HG03520 (cell line): ENCODE results near the gene ZIC4.

ENCODE experiments used
- ATAC-seq: cut with Tn5 transposase; IDR thresholded peaks from one replicate; pipeline ENCODE4 v1.9.1; 2021; ENCODE audit warnings: mild to moderate bottlenecking, moderate library complexity; ENCODE audit not compliant: unreplicated experiment

ZIC4 gene

DNA sequence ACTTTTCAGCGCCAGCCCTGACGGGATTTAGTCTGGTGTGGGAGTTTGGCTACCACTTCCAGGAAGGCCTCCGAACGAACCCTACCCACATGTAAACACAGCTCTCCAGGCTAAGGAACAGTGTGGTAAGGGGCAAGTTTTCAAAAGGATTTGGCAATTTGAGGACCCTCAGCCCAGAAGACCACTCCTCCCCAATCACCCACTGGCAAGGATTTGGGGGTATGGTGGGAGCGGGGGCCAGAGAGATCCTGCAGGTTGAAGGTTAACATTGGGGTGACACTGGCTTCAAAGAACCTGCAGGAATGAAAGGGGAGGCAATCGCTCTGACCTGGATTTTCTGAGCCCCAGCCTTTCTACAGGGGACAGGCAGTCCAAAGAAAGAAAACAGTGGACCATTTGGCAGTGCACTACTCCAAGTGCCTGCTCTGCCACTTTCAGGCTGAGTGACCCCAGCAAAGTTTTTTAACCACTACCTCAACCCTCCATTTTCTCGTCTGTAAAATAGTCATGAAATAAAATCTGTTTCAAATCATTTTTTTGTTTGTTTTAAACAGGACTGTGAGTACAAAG lies 34.5 kb downstream of the ZIC4 start:
- no peak for ATAC-seq

DNA sequence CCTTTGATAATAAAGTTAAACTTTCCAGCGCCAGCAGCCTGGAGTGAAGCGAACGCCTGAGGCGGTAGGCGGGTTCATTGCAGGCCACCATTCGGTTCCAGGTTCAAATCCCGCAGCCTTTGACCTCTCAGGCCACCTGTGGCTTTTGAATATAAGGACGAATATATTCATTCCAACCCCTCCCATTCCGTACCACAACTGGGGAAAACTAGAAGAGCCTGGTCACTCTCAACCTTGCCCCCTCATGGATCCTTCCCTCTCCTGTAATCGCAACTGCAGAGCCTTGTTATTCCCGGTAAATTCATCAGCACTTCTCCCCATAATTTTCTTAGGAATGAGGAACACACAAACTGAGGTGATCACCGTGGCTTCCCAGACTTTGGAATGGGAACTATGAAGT lies 35.2 kb downstream of the ZIC4 start:
- no peak for ATAC-seq

DNA sequence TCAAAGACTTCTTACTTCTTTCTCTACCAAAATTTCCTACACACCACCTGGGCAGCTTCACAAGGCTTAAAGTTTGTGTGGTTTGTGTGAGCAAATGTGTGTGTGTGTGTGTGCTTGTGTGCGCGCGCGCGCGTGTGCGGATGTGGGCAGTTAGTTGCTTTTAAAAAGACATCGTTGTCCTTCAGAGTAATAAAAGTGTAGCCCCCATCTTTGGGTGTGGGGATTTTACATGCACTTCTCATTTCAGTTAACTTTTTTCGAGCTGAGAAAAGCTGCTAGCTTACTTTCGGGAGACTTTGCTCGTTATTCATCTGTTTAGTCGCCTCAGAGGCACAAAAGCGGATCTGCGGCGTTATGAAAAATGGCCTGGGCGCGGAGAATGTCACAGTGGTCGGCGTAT lies 36.0 kb downstream of the ZIC4 start:
- no peak for ATAC-seq

DNA sequence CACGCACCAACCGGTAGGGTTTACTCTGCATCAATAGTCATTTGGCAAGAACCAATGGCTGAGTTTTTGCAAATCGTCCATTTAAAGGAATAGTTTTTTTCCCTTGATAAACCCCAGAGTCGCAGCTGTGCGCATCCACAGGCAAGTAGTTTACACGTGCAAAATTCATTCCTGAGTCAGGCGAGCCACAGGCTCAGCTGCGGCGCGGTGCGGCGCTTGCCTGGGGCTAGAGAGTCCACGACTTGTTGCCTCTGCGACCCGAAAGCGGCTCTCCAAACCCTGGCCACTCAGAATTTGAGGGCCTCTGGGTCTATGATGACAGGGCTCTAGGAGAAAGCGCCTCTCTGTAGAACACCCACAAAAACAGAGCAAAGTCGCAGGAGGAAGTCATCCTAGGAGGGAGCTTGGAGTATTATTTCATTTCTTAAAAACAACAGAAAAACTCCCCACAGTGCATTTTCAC lies 36.7 kb downstream of the ZIC4 start:
- no peak for ATAC-seq

DNA sequence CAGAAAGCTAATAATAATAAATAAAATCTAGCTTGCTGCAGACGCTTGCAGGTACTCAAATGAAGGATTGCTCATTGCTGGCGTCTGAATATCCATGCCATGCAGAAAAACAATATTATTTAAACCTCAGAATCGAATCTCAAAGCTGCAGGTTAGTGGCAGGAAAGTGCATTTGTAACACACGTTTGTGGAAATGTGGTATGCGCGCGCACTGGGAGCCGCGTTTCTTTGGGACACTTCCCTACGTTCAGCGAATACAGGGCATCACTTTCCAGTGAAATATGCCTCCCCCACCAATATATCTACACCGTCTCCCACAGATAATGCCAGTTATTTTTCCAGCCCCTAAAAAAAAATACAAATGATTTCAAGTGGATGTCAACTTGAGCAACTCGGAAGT lies 37.1 kb downstream of the ZIC4 start:
- ATAC-seq: no peak

DNA sequence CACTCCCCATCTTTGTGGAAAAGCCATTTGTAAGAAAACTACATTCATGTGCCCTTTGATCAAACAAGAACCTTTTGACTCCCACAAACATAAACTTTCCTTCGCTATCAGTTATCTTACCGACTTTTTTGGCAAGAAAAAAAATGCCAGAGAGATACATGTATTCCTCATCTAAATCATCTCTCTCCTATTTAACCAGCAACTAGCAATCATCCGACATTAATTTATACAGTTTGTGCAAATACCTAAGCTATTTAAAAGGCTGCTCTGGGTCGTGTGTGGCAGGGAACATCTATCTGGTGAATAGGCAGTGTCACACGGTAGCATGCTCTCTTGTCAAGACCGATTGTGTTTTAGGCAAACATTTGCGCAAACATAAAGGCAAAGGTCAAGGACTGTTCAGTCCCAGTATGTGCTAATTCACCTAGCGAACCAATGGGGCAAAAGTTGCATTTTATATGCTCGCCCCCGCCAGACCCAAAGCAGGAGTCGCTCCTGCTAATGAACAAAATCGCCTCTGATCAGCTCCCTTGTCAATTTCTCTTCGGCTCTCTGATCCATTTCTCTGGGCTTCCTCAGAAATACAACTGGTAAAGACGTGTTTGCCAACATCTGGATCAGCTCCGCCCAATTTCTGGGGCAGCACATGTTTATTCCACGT lies 37.7 kb downstream of the ZIC4 start:
- ATAC-seq: no peak

DNA sequence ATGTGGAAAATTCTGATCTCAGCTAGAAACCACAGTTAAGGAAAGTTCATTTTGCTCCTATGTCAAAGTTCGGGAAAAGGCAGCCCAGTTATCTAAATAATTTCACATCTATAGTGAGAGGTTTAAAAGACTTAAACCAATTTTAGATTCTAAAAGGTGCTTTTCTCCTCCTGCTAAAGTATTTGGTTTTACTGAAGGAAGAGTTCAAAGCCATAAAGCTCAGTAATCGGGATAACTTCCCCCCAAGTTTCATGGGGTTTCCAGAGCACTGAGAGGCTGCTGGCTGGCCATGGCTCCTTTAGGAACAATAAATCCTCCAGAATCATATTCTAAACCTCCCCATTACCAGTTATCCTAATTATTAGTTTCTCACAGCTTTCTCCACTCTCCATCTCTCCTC lies 38.2 kb downstream of the ZIC4 start:
- no peak for ATAC-seq

DNA sequence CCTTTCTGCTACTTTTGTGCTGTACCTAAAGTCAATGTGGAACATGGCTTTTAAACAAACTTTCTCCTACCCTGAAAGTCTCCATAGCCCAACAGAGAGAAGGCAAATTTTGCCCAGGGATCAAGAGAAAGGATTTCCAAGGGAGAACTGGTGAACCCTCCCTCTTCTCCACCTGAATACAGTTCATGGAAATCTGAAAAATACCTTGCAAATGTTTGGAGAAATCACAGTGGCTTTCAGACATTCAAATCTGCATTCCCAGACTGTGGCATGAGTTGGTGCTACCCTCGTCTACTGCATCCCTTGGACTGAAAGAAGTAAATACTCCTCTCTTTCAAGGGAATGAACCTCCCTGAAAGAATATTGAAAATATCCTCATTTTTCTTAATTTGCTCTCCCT lies 38.7 kb downstream of the ZIC4 start:
- ATAC-seq: no peak

DNA sequence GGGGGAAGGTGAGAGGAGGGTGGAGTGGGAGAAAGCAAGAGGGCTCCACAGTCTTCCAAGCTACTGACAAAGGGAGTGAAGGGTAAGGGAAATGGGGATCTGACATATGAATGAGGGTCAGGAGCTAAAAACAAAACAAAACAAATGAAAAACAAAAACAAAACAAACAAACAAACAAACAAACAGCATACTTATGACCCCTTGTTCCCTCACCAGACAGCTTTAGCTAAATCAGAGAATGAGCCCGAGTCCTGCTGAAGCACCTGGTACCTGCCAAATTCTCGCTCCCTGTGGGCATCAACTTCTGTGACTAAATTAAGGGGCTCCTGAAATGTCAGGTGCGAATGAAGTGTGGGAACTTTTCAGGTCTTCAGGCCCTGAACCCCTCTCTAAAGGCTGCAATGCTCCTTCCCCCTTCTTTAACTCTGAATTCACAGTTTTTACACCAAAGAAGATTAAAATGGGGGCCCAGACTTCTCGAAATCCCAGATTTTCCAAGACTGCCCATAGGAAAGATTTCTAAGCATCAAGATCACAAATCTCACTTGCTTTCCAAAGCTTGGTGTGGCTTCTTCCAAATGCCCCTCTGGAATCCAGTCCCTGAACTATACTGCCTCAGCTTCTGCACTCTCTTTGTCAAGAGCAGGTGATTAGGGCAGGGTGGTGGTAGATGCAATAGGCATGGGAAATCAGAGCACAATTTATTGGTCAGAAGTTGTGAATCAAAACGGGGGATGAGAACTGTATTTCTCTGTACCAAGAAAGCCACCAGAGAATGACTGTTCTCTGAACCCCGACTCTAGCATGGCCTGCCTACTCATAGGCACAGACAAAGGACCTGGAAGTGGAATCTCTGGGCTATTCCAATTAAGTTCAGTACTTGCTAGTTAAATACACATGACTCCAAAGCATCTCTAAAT lies 40.9 kb downstream of the ZIC4 start:
- no peak for ATAC-seq

DNA sequence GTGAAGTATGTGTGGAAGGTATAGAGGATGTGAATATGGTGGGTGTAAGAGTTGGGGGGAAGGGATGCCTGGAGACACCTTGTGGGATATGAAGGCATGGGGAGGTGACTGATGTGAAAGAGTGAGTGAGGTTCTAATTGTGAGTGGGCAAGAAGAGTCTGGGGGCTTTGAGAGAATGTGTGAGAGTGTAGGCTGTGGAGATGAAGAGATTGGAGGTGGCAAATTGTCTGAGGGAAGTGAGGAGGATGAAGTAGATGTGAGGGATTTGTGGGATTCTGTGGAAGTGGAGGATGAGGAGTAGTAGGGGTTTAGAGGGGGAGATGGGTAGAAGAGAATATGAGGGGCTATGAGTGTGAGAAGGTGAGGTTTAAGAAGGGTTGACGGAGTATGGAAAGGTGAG lies 41.6 kb downstream of the ZIC4 start:
- ATAC-seq: no peak

DNA sequence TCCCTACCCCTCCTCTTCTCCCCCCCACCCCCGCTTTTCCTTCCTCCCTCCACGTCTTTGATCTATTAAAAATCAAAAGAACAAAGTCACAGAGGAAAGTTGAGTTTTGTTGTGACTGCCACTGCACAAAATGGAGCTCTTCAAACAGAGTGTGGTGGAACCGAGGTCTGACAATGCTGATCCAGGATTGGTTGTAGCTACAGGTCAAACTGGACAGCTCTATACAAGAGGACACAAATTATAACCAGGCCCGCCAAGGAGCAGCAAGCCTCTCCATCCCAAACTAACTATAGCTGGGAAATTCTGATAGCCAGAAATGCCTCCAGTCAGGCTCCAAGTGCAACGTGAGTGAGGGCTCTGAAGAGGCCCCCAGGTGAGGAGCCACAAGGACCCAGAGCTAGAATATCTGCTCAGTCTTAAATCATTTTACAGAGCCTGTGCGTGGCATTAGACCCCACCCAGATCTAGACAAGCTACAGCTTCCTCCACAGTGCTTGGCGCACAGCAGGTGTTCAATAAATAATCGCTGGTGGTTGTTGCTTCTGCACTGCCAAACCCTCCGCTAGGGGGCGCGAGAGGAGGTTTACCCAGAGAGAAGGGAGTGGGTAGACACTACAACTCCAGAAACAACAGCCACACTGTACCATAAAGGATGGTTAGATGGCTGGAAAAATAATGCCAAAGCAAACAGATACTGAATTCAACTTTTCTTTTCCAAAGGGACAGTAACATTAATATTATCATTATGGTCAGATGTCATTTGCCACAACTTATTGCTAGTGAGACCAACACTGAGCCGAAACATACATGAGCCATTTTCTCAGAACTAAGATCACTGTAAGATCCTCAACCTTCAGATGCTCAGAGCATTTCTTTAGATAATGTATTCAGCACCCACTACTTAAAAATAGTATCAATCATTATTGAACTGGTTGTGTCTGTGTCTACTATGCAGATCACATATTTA lies 44.6 kb downstream of the ZIC4 start:
- ATAC-seq: peak; percentile 67

DNA sequence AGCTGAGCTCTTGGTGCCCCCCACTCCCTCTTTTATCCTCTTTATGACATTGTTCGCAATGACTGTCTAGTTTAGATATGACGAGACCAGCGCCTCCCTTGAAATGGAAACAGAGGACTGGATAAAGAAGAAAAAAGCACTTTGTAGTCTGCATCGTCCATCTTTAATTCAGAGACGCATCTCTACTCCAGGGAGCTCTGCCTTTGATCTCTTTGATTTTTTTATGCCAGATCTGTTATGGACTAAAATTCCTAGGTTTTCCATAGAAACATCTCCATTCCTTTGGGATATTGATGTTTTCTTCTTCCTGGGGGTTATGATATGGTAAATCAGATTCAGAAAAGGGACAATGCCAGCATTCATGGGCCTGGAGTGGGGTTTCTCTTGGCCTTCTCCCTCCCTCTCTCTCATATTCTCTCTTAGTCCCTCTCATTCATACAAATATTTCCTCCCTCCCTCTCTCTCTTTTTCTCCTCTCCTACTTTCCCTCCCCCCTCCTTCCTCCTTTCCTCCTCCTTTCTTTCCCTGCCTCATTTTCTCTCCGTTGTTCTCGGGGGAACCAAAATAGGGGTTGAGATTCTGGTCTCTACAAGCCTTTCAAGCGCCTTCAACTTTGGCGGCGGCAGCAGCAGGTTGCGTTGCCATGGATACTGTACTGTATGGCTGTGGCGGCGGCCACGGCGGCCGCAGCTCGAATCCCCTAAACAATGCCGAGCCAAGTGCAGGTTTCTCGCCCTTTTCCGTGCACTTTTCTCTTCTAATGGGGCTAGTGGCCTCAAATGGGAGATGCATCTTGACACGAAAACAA lies 45.5 kb downstream of the ZIC4 start:
- peak; percentile 71 for ATAC-seq

DNA sequence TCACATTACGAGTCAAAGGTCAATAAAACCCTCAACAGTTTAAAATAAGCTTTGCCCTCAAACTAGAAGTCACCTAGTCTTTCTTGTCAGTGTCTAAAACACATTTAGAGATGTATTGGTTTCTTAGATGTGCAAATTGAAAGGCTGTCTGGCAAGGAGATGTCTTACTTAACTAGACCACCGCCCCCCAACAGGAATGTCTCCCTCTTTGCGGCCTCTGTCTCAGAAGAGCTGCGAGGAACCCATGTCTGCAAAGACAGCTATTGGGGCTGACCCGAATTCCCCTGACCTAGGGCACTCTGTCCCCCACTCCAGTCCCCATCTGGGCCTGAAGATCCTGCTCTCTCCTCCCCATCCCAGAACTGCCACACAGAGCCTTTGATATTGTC lies 46.3 kb downstream of the ZIC4 start:
- ATAC-seq: no peak

DNA sequence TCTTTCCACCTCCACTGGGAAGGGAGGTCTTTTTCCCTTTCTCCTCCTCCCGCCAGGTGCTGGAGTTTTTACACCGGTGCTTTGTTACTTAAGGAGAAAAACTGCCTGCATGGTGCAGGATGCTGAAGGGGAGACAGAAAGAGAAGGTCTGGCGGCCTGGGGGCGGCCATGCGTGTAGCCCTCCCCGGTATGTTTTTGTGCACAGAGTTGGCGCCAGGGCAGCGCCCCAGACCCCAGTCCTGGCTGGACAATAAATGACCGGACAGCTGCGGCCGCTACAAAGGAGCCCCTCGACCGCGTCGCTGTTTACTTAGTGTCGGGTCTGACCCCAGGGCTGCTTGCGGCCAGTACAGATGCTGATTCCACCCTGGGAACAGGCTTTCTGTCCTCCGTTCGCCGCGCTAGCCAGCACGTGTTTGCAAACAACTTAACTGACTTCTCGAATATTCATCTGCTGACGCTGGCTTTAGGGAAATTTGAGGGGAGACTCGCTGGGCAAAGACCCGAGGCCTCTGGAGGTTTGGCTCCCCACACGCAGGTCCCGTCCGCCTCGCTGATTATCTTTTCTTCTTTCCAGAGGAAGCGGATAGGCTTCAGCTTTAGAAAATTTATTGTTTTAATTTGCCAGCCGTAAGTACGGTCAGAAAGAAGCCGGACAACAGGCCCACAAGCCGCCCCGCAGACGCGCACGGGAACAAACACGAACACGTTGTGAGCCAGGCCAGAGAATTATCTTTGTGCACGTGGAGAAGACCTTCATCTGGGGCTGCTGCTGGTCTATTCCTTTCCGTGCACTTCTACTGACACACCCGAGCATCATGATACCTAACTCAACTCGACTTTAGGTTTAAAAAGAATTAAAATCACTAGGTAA lies 46.9 kb downstream of the ZIC4 start:
- no peak for ATAC-seq

DNA sequence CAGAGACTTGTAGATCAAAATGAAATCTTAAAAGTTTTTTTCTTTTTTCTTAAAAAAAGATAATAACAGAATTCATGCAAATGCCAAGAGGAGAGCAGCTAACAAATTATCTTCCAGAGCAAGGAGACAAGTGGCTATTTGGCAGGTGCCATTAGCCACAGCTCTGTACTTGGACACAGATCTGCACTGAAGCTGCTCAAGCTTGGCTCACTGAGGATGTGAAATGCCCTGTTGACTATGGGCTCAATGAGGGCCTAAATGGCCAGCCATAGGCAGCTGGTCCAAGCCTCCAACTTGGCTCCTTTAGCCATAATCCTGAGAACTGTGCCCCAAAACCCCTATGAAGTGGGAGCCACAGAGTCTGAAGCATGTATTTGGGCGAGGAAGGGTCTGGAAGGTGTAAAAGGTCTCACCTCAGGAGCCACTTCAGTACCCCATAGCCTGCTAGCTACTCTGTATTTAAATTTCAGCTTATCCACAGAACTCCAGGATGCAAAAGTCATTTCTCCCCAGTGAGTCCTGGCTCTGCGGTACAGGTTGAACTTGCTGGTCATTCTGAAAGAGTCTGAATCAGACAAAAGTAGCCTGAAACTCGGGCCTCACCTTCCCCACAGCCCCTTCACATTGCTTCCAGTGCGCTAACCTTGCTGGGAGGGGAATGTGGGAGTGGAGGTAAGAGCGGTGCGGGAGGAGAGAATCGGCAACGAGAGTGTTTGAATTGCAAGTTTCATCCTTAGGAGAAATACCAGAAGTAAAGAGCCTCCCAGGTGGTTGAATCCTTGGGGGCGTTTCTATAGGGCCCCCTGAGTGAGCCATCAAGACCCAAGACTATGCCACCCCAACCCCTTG lies 48.0 kb downstream of the ZIC4 start:
- ATAC-seq: no peak

DNA sequence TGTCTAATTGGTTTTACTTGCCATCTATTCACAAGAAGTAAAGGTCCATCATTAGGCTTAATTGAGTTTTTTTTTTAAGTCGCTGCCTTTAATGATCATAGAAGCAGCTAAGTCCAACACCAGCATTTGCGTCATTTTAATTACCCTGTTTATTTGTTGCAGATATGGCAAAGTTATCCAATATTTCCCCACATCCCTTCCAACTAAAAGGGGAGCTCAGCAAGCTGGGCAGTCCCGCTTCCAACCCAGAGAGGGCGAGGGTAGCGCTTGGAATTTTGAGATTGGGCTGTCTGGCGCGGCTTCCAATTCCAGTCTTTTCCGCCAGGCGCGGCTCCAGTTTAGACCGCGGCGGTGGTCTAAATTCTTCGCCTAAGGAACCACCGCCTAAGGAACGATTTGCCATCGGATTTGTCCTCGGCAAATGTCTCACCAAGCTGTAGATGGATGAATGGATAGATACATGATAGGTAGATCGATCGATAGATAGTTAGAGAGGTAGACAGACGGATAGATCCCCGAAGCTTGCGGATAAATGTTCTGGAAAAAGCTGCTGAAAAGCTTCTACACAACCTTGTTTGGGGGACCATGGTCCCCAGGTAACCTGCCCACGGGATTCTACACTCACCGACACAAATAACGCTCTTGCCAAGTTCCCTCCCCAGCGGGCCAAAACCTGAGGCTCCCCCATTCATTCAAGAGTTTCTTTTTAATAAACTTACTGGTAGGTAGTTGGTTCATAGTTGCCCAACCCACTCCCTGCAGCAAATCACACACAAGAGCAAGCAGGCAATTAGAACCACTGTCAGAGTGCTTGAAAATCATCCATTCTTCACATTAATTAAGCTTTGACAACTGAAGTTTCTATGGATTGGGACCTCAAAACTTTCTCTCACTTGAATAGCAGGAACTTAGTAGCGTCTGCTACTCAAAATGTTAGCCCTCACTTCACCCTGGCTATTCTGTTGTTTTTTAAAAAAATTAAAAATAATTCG lies 49.1 kb downstream of the ZIC4 start:
- ATAC-seq: no peak
